Inflammatory macrophage (primary cell): Measurements from ENCODE around the gene ABHD6.
A peak's percentile ranks its signal among the peaks of the same experiment; 100 is the strongest.
"Not testable (repeated sequence)": the region's sequence is repeated elsewhere in the genome, so short reads cannot be mapped to it uniquely, and the experiment has no call there.

Source experiments
- DNase-seq, 2 donors: peaks; one replicate each; pipeline ENCODE4 v3.0.0-alpha.2; 2020 to 2022

The ABHD6 gene

DNA sequence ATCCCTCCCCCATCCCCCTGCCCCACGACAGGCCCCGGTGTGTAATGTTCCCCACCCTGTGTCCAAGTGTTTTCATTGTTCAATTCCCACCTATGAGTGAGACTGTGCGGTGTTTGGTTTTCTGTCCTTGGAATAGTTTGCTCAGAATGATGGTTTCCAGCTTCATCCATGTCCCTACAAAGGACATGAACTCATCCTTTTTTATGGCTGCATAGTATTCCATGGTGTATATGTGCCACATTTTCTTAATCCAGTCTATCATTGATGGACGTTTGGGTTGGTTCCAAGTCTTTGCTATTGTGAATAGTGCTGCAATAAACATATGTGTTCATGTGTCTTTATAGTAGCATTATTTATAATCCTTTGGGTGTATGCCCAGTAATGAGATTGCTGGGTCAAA is 5.3 kb downstream of the ABHD6 start:
- DNase-seq, result not testable (repeated sequence)

GRCh38 chr3:58243976-58244585 is 6.5 kb downstream of the ABHD6 start:
- DNase-seq, result no peak

DNA sequence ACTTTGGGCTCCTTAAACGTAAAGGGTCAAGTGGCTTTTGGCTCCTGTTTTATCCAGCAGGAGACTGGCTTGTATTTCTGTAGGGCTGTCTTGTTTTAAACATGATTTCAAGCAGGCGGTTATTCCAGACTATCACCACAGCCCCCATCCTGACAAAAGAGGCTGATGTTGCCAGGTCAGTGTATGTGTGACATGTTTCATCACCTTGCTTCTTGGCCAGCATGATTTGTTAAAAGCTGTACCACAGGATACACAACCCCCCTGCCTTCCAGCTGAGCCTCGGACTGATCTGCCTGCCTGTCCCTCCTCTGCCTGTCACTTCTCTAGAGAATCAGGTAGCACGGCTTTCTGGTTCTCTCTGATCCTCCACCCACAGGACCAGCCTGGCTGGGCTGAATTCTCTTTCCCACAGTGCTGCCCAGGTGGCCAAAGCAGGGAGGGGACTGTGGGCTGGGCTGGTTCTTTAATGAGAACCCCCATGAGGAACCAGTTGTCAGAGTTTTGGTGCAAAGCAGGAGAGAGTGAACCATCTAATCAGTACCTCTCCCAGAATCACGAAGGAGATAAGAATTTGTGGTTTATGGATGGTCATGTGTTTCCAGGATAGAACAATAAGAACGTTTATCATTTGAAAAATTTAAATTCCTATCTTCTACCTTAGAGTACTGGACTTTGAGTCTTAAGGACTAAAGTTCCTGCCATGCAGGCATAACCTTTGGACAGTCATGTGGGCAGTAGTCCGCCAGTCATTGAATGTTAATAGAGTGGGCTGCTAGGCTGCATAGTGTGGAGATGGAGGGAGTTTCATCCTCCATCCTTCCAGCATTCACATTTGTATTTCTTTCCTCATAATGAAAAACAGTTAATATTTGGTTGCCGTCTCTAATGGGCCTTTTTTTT is 8.8 kb downstream of the ABHD6 start:
- no peak for DNase-seq

DNA sequence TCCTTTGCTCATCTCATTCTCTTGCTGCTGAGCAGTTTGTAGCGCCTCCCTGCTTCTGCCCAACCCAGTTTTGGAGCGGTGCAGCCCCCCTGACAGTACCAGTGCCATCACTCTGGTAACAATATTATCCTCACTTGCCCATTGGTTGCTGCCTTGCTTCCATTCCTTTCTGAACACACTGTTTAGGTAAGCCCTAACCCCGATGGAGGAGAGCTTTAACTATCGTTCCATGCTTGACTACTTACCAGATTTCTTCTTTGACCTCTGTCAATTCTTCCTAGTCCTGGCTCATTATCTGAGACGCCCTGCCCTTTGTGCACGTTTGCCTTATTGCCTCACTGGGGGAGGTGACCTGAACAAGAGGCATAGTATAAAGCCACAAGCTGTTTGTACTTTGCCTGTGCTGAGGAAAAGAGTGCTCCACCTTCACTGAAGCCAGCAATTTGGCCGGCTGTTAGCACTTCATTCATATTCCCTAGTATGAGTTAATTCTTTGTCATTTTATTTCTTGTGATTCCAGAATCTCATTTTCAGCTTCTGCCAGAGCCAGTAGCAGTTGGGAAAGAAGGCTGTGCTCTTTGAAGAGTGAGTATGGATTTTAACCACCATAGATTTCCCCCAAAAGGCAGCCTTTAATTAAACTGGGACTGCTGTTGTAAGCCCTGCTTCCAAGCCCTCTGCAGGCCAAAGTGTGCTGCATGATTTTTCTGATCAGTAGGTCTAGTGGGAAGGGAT is 11.9 kb downstream of the ABHD6 start:
- no peak for DNase-seq

DNA sequence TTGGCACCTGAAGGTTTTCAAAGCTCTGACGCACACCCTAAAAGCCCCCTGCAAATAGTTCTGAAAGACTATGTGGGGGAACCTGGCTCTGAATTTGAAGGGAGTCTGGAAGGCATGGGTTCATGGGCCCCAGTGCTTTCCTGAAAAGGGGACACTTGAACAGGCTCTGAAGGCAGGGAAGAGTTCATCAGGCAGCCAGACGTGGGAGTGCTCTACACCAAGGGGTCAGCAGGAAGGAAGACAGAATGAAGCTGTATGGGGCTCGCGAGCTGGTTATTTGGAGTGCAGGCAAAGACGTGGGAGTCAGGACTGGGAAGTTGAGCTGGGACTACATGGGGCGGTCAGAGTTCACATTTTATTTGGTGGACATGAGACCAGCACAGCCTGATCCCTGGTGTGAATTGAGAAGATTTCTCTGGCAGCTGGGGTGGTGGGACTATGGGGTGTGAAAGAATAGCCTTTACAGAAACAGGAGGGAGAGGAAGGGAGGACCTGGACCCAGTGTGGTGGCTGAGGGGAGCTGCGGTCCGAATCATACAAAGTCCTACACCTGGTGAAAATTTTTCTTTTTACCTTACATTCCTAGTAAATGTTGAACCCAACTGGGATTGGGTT is 12.6 kb downstream of the ABHD6 start:
- DNase-seq, result peak; percentile 25 to 44

- no peak for DNase-seq
Measured at GRCh38 chr3:58251631-58252035, 14.0 kb downstream of the ABHD6 start.

DNA sequence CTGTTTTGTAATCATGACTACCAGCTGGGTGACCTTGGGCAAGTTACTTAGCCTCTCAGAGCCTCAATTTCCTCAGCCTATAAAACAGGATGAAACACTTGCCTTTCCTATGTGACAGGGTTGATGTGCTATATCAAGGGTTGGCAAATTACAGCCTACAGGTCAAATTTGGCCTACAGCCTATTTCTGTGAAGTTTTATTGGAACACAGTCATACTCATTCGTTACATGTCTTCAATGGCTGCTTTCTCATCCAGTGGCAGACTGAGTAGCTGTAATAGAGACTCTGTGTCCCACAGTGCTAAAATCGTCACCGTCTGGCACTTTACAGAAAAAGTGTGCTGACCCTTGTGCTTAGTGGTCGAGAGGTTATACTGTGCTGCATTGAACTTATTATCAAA is 16.6 kb downstream of the ABHD6 start:
- DNase-seq, result no peak

DNA sequence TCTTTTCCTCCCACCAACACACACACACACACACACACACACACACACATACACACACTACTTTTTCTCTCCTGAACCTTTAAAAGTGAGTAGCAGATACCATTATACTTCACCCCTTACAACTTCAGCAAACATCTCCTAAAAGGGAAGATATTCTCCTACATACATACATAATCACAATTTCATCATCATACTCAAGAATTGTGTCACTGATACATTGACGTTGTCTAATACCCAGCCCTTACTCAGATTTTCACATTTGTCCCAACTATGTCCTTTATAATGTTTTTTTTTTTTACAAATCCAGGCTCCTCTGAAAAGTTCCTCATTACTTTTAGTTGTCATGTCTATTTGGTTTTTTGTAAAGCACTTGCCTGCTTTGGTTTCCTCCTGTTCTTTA is 18.5 kb downstream of the ABHD6 start:
- peak in 1 of 2 donors; percentile 54 for DNase-seq

- DNase-seq, result no peak
Measured at GRCh38 chr3:58256511-58256910, 18.9 kb downstream of the ABHD6 start.

- no peak for DNase-seq
Measured at GRCh38 chr3:58258392-58259055, 20.9 kb downstream of the ABHD6 start.

DNA sequence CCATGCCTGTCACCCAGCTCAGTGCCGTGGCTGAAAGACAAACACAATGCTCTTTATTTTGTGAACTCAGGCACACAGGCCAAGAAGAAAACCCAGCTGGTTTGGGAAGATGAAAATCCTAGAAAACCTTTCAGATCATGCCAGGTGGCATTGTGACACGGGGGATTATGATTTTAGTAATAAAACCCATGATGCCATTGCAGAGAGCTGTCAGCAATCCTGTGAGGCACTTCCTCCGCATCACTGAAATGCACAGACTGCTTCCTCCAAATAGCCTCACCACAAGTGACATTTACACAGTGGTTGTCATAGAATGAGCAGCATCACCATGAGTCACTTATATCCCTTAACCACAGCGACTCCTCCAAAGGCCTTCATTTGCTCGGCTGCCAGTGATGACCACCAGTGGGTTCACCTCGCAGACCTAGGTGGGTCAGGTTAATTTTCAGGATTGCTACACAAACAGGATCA is 22.7 kb downstream of the ABHD6 start:
- peak; percentile 80 to 90 for DNase-seq

DNA sequence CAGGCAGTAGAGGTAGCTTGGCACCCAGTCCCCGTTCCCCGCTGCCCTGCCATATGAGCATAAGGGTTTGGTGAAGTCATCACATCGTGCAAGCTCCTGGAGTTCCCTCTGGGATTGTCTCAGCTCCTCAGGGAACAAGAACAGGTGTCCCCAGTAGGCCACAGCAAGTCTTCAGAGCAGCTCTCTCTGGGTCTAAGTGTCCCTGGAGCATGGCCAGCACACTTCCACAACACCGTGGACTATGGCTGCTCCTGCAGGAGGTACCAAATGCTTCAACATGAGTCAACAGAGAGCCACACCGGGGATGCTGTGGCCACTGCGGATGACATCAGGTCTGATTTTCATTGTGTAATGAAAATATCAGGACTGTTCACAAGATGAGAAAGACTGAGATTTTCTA is 23.1 kb downstream of the ABHD6 start:
- DNase-seq, result peak in 1 of 2 donors; percentile 39

DNA sequence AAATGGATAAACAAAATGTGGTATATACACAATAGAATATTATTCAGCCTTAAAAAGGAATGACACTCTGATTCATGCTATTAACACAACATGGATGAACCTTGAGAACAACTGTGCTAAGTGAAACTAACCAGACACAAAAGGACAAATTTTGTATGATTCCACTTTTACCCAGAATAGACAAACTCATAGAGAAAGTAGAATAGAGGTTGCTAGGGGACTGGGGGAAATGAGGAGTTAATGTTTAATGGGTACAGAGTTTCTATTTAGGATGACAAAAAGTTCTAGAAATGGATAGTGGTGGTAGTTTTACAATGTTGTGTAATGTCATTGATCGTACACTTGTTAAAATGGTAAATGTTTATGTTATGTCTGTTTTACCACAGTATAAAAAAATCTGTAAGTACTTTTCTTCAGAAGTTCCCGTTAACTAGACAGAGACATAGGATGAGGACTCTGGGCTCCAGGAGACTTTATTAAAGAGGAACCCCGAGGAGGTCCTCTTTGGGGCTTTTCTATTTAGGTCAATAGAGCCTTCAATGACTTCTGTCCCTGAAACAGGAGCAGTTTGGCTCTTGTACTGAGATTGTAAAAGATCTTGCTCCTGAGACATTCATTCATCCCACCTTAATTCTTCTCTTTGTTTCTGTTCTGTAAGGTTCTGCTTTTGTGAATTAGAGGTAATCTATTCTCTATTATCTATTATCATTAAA is 24.5 kb downstream of the ABHD6 start:
- no peak for DNase-seq

DNA sequence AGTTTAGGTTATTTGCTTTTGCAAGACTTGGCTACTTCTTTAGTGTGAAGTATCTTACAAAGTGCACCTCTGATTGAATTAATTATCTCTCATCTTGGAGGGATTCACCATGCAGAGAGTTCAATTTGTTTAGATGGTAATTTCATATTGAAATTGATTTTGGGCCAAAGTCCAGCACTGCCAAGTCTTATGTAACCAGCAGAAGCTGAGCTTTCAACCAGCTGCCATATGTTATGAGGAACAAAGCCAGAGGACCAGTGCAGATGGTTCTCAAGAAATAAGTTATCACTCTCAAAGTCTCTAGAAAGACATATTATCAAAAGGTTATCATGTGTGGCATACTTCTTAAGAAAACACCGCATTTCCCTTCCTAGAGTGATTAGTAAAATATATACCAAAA is 29.0 kb downstream of the ABHD6 start:
- DNase-seq, result no peak

DNA sequence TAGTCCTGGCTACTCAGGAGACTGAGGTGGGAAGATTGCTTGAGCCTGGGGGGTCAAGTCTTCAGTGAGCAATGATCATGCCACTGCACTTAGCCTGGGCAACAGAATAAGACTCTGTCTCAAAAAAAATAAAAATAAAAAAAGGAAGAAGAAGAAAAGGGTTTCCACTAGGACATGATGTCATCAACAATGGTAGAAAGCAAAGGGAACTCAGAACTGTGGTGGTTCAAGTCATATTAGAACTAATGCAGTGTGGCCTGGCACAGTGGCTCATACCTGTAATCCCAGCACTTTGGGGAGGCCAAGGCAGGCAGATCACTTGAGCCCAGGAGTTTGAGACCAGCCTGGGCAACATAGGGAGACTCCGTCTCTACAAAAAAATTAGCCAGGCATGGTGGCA is 30.0 kb downstream of the ABHD6 start:
- peak in 1 of 2 donors; percentile 29 for DNase-seq

GRCh38 chr3:58269356-58269755 is 31.8 kb downstream of the ABHD6 start:
- no peak for DNase-seq

- no peak for DNase-seq
Measured at GRCh38 chr3:58270485-58270884, 32.9 kb downstream of the ABHD6 start.

DNA sequence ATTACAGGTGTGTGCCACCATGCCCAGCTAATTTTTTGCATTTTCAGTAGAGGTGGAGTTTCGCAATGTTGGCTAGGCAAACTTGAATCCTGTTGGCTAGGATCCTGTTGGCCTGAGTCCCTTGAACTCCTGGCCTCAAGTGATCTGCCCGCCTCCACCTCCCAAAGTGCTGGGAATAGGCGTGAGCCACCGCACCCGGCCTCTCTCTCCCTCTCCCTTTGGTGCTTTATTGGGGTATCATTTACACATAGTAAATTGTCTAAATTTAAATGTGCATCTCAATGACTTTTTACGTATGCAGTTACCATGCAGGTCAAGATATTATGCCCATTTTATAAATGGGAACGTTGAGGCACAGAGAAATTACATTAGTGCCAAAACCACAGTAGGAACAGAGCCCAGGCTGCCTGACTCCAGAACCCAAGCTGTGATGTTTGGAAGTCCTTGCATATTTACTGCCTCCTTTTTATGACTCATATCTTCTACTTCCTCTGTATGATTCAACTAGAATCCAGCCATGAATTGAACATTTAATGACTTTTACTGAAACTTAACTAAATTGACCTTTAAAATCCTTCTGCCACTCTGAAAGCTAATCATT is 34.4 kb downstream of the ABHD6 start:
- peak; percentile 79 to 83 for DNase-seq

- no peak for DNase-seq
Measured at GRCh38 chr3:58272891-58273290, 35.3 kb downstream of the ABHD6 start.

DNA sequence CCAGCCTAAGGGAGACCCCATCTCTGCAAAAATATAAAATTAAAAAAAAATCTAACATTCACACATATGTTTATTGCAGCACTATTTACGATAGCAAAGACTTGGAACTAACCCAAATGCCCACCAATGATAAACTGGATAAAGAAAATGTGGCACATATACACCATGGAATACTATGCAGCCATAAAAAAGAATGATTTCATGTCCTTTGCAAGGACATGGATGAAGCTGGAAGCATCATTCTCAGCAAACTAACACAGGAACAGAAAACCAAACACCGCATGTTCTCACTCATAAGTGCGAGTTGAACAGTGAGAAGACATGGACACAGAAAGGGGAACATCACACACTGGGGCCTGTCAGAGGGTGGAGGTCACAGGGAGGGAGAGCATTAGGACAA is 35.8 kb downstream of the ABHD6 start:
- peak in 1 of 2 donors; percentile 16 for DNase-seq

DNA sequence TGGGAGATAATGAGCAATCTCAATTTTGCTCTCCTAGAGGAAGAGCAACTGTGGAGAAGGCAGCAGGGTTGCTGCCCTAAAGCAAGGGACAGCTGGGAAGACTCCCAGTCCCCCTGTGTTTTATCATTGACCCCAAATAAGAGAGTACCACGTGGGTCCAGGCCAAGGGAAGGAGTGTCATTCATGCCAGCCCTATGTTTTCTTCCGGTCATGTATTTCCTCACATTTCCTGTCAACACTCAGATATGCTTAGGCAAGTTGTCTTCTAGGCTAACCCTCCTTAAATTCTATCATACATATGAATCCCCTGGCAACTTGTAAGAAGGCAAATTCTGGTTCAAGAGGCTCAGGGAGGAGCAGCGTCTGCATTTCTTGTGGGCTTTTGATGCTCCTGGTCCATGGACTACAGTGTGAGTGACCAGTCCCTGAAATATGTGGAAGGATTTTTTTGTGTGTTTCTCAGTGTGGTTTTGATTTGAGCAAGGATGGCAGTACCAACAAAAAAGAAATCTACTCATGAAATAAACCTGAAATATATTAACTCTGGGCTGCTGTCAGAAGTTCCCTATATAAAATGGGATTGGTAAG is 36.5 kb downstream of the ABHD6 start:
- DNase-seq, result peak in 1 of 2 donors; percentile 37
